H1 (cell line): ENCODE results near the gene C6orf163. TPM values are rescaled to one million over a fixed set of nuclear protein-coding genes. Genes with fewer than 3 reads are reported as not detected.

Experiments used
- BACH1 ChIP-seq: IDR thresholded peaks from 2 replicates; pipeline ENCODE4 v1.6.1; 2012; ENCODE audit warnings: low read length, improper control_type of control experiment
- CBX8 ChIP-seq: fragments of 300-800, 300-1000 bp; sonication (generic); IDR thresholded peaks from 2 replicates; pipeline ENCODE4 v1.7.1; 2016; ENCODE audit warnings: low read depth, low read length, borderline replicate concordance
- CREB1 ChIP-seq: IDR thresholded peaks from 2 replicates; pipeline ENCODE4 v1.6.1; 2012; ENCODE audit warnings: inconsistent platforms
- GTF2F1 ChIP-seq: IDR thresholded peaks from 2 replicates; pipeline ENCODE4 v1.6.1; 2012; ENCODE audit warnings: low read depth, low read length, improper control_type of control experiment, borderline replicate concordance
- POLR2A ChIP-seq, 2 experiments: IDR thresholded peaks; 1 replicate in 1 of 2; 2 replicates in 1 of 2; pipeline ENCODE4 v1.6.1; 2011; ENCODE audit warnings: low read depth in 2 of 2, low read length in 2 of 2, mild to moderate bottlenecking in 2 of 2; ENCODE audit errors: control extremely low read depth in 1 of 2
- TAF1 ChIP-seq: IDR thresholded peaks from 2 replicates; pipeline ENCODE4 v1.6.1; 2011; ENCODE audit warnings: mild to moderate bottlenecking, low read depth, low read length
- polyA plus RNA-seq, 7 experiments: library from polyadenylated mRNA; depleted of rRNA in 3 of 7; stranded (reverse) in 5 of 7; unstranded in 2 of 7; fragments of >200 nt in 5 of 7; fragments of 200-250 nt in 2 of 7; gene quantifications; 1 replicate in 5 of 7; 2 replicates in 1 of 7; 4 replicates in 1 of 7; pipeline versions ENCODE4 v1.2.1 to v1.2.3, GENCODE V29; 2011 to 2013; ENCODE audit warnings: missing spikeins in 2 of 7, mixed read lengths in 2 of 7
- total RNA-seq: library from RNA; stranded (reverse); fragmentation: NEBNext Ultra II Directional; extraction: Animal tissue kit (Norgen Biotek cat#: 25700); gene quantifications from 2 replicates; pipeline ENCODE4 v1.2.1, GENCODE V29; 2021
- TF ChIP-seq, protein P1 (sequence below), 3 experiments: IDR thresholded peaks; 1 replicate in 2 of 3; 2 replicates in 1 of 3; pipeline versions ENCODE4 v1.5.1 to v1.6.1; 2011; ENCODE audit warnings: low read length in 3 of 3, mild to moderate bottlenecking in 3 of 3, inconsistent platforms in 2 of 3, low read depth in 1 of 3, moderate library complexity in 1 of 3; ENCODE audit not compliant: insufficient read depth in 1 of 3; ENCODE audit errors: control extremely low read depth in 1 of 3

The C6orf163 gene
- total and polyA plus RNA-seq, 2 of the 8 experiments (the other 6 are each of a cell fraction or from before 2014, with no cell fraction given), result 0.36 to 1.5 TPM

DNA sequence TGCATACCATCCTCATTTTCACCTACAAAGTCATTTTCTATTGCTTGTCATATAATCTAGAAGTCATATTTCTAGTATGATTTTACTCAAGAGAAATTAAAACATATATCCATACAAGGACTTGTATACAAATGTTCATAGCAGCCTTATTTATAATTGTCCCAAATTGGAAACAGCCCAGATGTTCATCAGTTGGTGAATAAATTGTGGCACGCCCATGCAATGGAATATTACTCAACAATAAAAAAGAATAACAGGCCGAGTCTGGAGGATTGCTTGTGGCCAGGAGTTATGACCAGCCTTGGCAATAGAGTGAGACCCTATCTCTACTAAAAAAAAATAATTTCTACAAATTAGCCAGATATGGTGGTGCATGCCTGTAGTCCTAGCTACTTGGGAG is 28.8 kb downstream of the C6orf163 start (continued):
- TF ChIP-seq GTF2F1 (no peak), CREB1 (no peak), BACH1 (no peak), POLR2A (IDR thresholded peaks at IDR 0.05; ENCODE audit: control extremely low read depth in 1 of 2, low read depth in 2 of 2, low read length in 2 of 2) (no peak), TAF1 (no peak), CBX8 (no peak)
- TF ChIP-seq, protein P1, sequence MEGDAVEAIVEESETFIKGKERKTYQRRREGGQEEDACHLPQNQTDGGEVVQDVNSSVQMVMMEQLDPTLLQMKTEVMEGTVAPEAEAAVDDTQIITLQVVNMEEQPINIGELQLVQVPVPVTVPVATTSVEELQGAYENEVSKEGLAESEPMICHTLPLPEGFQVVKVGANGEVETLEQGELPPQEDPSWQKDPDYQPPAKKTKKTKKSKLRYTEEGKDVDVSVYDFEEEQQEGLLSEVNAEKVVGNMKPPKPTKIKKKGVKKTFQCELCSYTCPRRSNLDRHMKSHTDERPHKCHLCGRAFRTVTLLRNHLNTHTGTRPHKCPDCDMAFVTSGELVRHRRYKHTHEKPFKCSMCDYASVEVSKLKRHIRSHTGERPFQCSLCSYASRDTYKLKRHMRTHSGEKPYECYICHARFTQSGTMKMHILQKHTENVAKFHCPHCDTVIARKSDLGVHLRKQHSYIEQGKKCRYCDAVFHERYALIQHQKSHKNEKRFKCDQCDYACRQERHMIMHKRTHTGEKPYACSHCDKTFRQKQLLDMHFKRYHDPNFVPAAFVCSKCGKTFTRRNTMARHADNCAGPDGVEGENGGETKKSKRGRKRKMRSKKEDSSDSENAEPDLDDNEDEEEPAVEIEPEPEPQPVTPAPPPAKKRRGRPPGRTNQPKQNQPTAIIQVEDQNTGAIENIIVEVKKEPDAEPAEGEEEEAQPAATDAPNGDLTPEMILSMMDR (IDR thresholded peaks at IDR 0.05; ENCODE audit: control extremely low read depth in 1 of 3, insufficient read depth in 1 of 3, low read depth in 1 of 3, low read length in 3 of 3), result no peak
